Measurements from ENCODE around the gene AKR7A2. TPM values are rescaled to one million over a fixed set of nuclear protein-coding genes. Genes with fewer than 3 reads are reported as not detected.
"Not testable (repeated sequence)": the region's sequence is repeated elsewhere in the genome, so short reads cannot be mapped to it uniquely, and the experiment has no call there.

Gene AKR7A2
- total RNA-seq, 1 donor from 2014 or later = 30.3 TPM

GRCh38 chr1:19272064-19272463, 39.9 kb downstream of the AKR7A2 start:
- TF ChIP-seq EZH2 (IDR thresholded peaks at IDR 0.05; ENCODE audit: insufficient read depth, low read length) (no peak), CTCF (IDR thresholded peaks at IDR 0.05; ENCODE audit: insufficient read depth, low read depth, low read length) (no peak)
- no peak overlapping the region for H3K27ac ChIP-seq (ENCODE audit: low read depth, low read length)
- Mint-ChIP-seq H3K36me3 (ENCODE audit: low read depth, unreplicated experiment) (peaks cover 9% of the 10 kb centered on the region), H3K27me3 (ENCODE audit: low read depth, unreplicated experiment) (peaks cover 17% of the 10 kb centered on the region), H3K9me3 (ENCODE audit: unreplicated experiment) (peaks cover 7% of the 10 kb centered on the region), H3K27ac (ENCODE audit: unreplicated experiment) (no peak overlapping the region), H3K4me3 (ENCODE audit: unreplicated experiment) (no peak overlapping the region), H3K4me1 (ENCODE audit: low read depth, unreplicated experiment) (no peaks in the 10 kb centered on the region)
- H3K9ac ChIP-seq (ENCODE audit: low read length) = no peak overlapping the region
- FAIRE-seq = no peak
- H3K79me2 ChIP-seq (ENCODE audit: insufficient read depth, low read length) = no peaks in the 10 kb centered on the region
- H3K4me3 ChIP-seq (ENCODE audit: insufficient read depth, low read depth, low read length) = no peak overlapping the region
- no peaks in the 10 kb centered on the region for H4K20me1 ChIP-seq (ENCODE audit: insufficient read depth, low read length)
- H3K27me3 ChIP-seq (ENCODE audit: insufficient read depth, low read length) = no peaks in the 10 kb centered on the region
- H3K36me3 ChIP-seq (ENCODE audit: insufficient read depth, low read length) = no peaks in the 10 kb centered on the region
- peaks cover 3% of the 10 kb centered on the region for H3K9me3 ChIP-seq (ENCODE audit: insufficient read depth, low read depth, low read length)
- H3K4me2 ChIP-seq (ENCODE audit: low read length) = no peak overlapping the region
- H2AFZ ChIP-seq (ENCODE audit: low read depth, low read length) = no peak overlapping the region
- no peaks in the 10 kb centered on the region for H3K4me1 ChIP-seq (ENCODE audit: insufficient read depth, low read length)
- DNase-seq (ENCODE audit: low read depth) = no peak

GRCh38 chr1:19270343-19270730, 41.6 kb downstream of the AKR7A2 start:
- DNase-seq (ENCODE audit: low read depth); H3K4me1 ChIP-seq (ENCODE audit: insufficient read depth, low read length); H2AFZ ChIP-seq (ENCODE audit: low read depth, low read length); H3K4me3 ChIP-seq (ENCODE audit: insufficient read depth, low read depth, low read length); FAIRE-seq; H3K4me2 ChIP-seq (ENCODE audit: low read length); H3K27ac ChIP-seq (ENCODE audit: low read depth, low read length); H3K4me3 Mint-ChIP-seq (ENCODE audit: unreplicated experiment); H3K36me3 ChIP-seq (ENCODE audit: insufficient read depth, low read length); H3K27ac Mint-ChIP-seq (ENCODE audit: unreplicated experiment); H3K27me3 ChIP-seq (ENCODE audit: insufficient read depth, low read length); H3K79me2 ChIP-seq (ENCODE audit: insufficient read depth, low read length); H3K9ac ChIP-seq (ENCODE audit: low read length); H3K9me3 ChIP-seq (ENCODE audit: insufficient read depth, low read depth, low read length); H3K4me1 Mint-ChIP-seq (ENCODE audit: low read depth, unreplicated experiment); H4K20me1 ChIP-seq (ENCODE audit: insufficient read depth, low read length): not testable (repeated sequence)
- Mint-ChIP-seq H3K27me3 (ENCODE audit: low read depth, unreplicated experiment) (peaks cover 18% of the 10 kb centered on the region), H3K36me3 (ENCODE audit: low read depth, unreplicated experiment) (peaks cover 12% of the 10 kb centered on the region), H3K9me3 (ENCODE audit: unreplicated experiment) (peaks cover 11% of the 10 kb centered on the region)

- Mint-ChIP-seq H3K27me3 (ENCODE audit: low read depth, unreplicated experiment) (peaks cover 18% of the 10 kb centered on the region), H3K9me3 (ENCODE audit: unreplicated experiment) (peaks cover 11% of the 10 kb centered on the region), H3K36me3 (ENCODE audit: low read depth, unreplicated experiment) (peaks cover 12% of the 10 kb centered on the region)
- H3K36me3 ChIP-seq (ENCODE audit: insufficient read depth, low read length); H3K9me3 ChIP-seq (ENCODE audit: insufficient read depth, low read depth, low read length); H3K4me3 Mint-ChIP-seq (ENCODE audit: unreplicated experiment); H3K79me2 ChIP-seq (ENCODE audit: insufficient read depth, low read length); H3K4me1 Mint-ChIP-seq (ENCODE audit: low read depth, unreplicated experiment); H3K27ac Mint-ChIP-seq (ENCODE audit: unreplicated experiment); H3K4me1 ChIP-seq (ENCODE audit: insufficient read depth, low read length); FAIRE-seq; H3K27ac ChIP-seq (ENCODE audit: low read depth, low read length); H3K27me3 ChIP-seq (ENCODE audit: insufficient read depth, low read length); H3K4me3 ChIP-seq (ENCODE audit: insufficient read depth, low read depth, low read length); H3K9ac ChIP-seq (ENCODE audit: low read length); H2AFZ ChIP-seq (ENCODE audit: low read depth, low read length); H3K4me2 ChIP-seq (ENCODE audit: low read length); DNase-seq (ENCODE audit: low read depth); H4K20me1 ChIP-seq (ENCODE audit: insufficient read depth, low read length): not testable (repeated sequence)
Measured at GRCh38 chr1:19269427-19270342, 42.3 kb downstream of the AKR7A2 start.
